Thyroid gland (tissue), 4 donors: ENCODE measurements around the gene CNBD2.

Source experiments
- CTCF ChIP-seq, 6 experiments: fragments of 200-600 bp in 3 of 6; fragments of 450-650 bp in 3 of 6; sonication (generic) in 3 of 6; IDR thresholded peaks; one replicate each; pipeline ENCODE4 v1.5.1; 2016 to 2019; ENCODE audit warnings: antibody characterized with exemption in 6 of 6, mild to moderate bottlenecking in 2 of 6, inconsistent platforms in 1 of 6, moderate library complexity in 1 of 6
- POLR2A ChIP-seq, 2 donors: fragments of 450-650 bp; IDR thresholded peaks; one replicate each; pipeline ENCODE4 v1.6.1; 2017; ENCODE audit warnings: antibody characterized with exemption in 2 of 2, mild to moderate bottlenecking in 2 of 2, moderate library complexity in 1 of 2

DNA sequence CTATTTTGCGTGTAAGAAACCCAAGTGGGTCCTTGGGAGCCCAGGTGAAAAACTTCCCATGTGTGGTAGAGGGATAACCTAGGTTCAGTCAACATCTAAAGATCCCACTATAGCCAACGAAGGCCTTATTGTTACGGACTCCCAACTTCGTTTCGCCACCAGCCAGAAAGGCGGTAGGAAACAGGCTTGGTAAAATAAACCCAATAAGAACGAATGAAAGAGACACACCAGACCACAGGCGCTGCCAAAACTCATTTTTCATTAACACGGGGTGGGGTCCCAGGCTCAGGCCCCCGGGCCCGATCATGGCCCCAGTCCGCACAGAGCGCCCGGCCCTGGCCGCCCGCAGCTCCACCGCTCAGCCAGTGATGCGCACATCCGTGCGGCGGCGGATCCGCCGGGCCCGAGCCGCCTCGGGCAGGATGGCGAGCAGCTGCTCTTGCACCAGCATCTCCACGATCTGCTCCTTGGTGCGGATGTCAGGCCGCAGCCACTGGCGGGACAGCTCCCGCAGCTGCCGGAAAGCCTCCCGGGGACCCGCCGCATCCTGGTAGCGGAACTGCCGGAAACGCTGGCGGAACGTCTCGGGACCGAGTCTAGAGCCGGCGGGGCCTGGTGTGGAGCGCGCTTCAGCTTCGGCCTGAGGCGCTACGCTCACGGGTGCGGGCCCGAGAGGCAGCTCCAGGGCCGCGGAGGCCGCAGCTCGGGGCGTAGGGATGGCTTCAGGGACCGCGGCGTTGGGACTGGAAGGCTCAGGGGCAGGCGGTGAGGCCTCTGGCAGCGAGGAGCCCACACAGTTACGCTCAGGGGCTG, 14.8 kb upstream of the CNBD2 start:
- TF ChIP-seq CTCF (IDR thresholded peaks at IDR 0.05), result no peak
- TF ChIP-seq POLR2A (IDR thresholded peaks at IDR 0.05), result no peak
